ENCODE data around the gene CORO2B. TPM values are rescaled to one million over a fixed set of nuclear protein-coding genes. Genes with fewer than 3 reads are reported as not detected.

Gene CORO2B
- total RNA-seq, 1 experiment from 2014 or later, result 0.14 TPM

- H3K27ac Mint-ChIP-seq (ENCODE audit: unreplicated experiment), result no peak overlapping the region
Observed at GRCh38 chr15:68552344-68552743, 26.4 kb upstream of the CORO2B start.

GRCh38 chr15:68552773-68553172, 26.0 kb upstream of the CORO2B start:
- H3K4me3 Mint-ChIP-seq (ENCODE audit: low read depth, unreplicated experiment), result no peak overlapping the region
- H3K4me1 Mint-ChIP-seq (ENCODE audit: low read depth, unreplicated experiment), result no peaks in the 10 kb centered on the region
- no TSS peak for BruUV-seq (replicated peaks)
- no peaks in the 10 kb centered on the region for H3K36me3 Mint-ChIP-seq (ENCODE audit: insufficient read depth, unreplicated experiment)
- intact Hi-C loops (cut with micrococcal nuclease; ENCODE audit: unreplicated experiment), result loop anchor here (5.0 kb wide), 1 partner anchor 245 kb away; no protein-coding TSS in a partner anchor
- CTCF ChIA-PET, result interaction anchor here (0.6 to 1.1 kb wide), 2 partner anchors 119 to 235 kb away, joined by 4 to 6 read pairs; no protein-coding TSS in a partner anchor
- no peak for TF ChIP-seq CTCF (IDR thresholded peaks at IDR 0.05; ENCODE audit: unreplicated experiment)
- no peaks in the 10 kb centered on the region for H3K9me3 Mint-ChIP-seq (ENCODE audit: low read depth, unreplicated experiment)
- no peak for DNase-seq
- H3K27ac Mint-ChIP-seq (ENCODE audit: unreplicated experiment), result no peak overlapping the region
- peaks cover 77% of the 10 kb centered on the region for H3K27me3 Mint-ChIP-seq (ENCODE audit: unreplicated experiment)

More at GRCh38 chr15:68552344-68552743, 26.4 kb upstream of the CORO2B start:
- intact Hi-C loops (cut with micrococcal nuclease; ENCODE audit: unreplicated experiment), result loop anchor here (5.0 kb wide), 1 partner anchor 245 kb away; no protein-coding TSS in a partner anchor
- CTCF ChIA-PET, result interaction anchor here (1.1 kb wide), 1 partner anchor 120 kb away, joined by 4 read pairs; no protein-coding TSS in a partner anchor
- Mint-ChIP-seq H3K4me3 (ENCODE audit: low read depth, unreplicated experiment) (no peak overlapping the region), H3K36me3 (ENCODE audit: insufficient read depth, unreplicated experiment) (no peaks in the 10 kb centered on the region), H3K9me3 (ENCODE audit: low read depth, unreplicated experiment) (no peaks in the 10 kb centered on the region), H3K4me1 (ENCODE audit: low read depth, unreplicated experiment) (no peaks in the 10 kb centered on the region), H3K27me3 (ENCODE audit: unreplicated experiment) (peaks cover 75% of the 10 kb centered on the region)
- no TSS peak for BruUV-seq (replicated peaks)
- TF ChIP-seq CTCF (IDR thresholded peaks at IDR 0.05; ENCODE audit: unreplicated experiment), result no peak
- DNase-seq, result no peak

GRCh38 chr15:68553314-68553993, 25.3 kb upstream of the CORO2B start:
- Mint-ChIP-seq H3K27ac (ENCODE audit: unreplicated experiment) (no peak overlapping the region), H3K4me3 (ENCODE audit: low read depth, unreplicated experiment) (no peak overlapping the region), H3K9me3 (ENCODE audit: low read depth, unreplicated experiment) (no peaks in the 10 kb centered on the region), H3K4me1 (ENCODE audit: low read depth, unreplicated experiment) (no peaks in the 10 kb centered on the region), H3K27me3 (ENCODE audit: unreplicated experiment) (peaks cover 76% of the 10 kb centered on the region), H3K36me3 (ENCODE audit: insufficient read depth, unreplicated experiment) (no peaks in the 10 kb centered on the region)
- no peak for DNase-seq
- no TSS peak for BruUV-seq (replicated peaks)
- intact Hi-C loops (cut with micrococcal nuclease; ENCODE audit: unreplicated experiment), result loop anchor here (5.0 kb wide), 1 partner anchor 246 kb away; no protein-coding TSS in a partner anchor
- CTCF ChIA-PET, result interaction anchor here (0.6 to 2.0 kb wide), 10 partner anchors 10 to 372 kb away, joined by 3 to 25 read pairs (median 6); no protein-coding TSS in a partner anchor
- TF ChIP-seq CTCF (IDR thresholded peaks at IDR 0.05; ENCODE audit: unreplicated experiment), result no peak

GRCh38 chr15:68553994-68554720, 24.6 kb upstream of the CORO2B start:
- peak; percentile 88 for TF ChIP-seq CTCF (IDR thresholded peaks at IDR 0.05; ENCODE audit: unreplicated experiment)
- CTCF ChIA-PET, result interaction anchor here (1.0 to 2.0 kb wide), 10 partner anchors 9 to 371 kb away, joined by 3 to 25 read pairs (median 4); no protein-coding TSS in a partner anchor
- peak; percentile 83 for DNase-seq
- intact Hi-C loops (cut with micrococcal nuclease; ENCODE audit: unreplicated experiment), result loop anchor here (1.0 to 5.0 kb wide), 3 partner anchors 120 to 371 kb away; no protein-coding TSS in a partner anchor
- H3K9me3 Mint-ChIP-seq (ENCODE audit: low read depth, unreplicated experiment), result no peaks in the 10 kb centered on the region
- H3K36me3 Mint-ChIP-seq (ENCODE audit: insufficient read depth, unreplicated experiment), result peaks cover 2% of the 10 kb centered on the region
- no TSS peak for BruUV-seq (replicated peaks)
- H3K4me3 Mint-ChIP-seq (ENCODE audit: low read depth, unreplicated experiment), result no peak overlapping the region
- H3K4me1 Mint-ChIP-seq (ENCODE audit: low read depth, unreplicated experiment), result peaks cover 5% of the 10 kb centered on the region
- H3K27me3 Mint-ChIP-seq (ENCODE audit: unreplicated experiment), result peaks cover 76% of the 10 kb centered on the region
- no peak overlapping the region for H3K27ac Mint-ChIP-seq (ENCODE audit: unreplicated experiment)

Measured in Calu3 (cell line).